HG03469 (cell line): ENCODE measurements around the gene AKAP3.

ENCODE experiments used
- ATAC-seq: cut with Tn5 transposase; IDR thresholded peaks from one replicate; pipeline ENCODE4 v1.9.1; 2021; ENCODE audit warnings: mild to moderate bottlenecking, moderate library complexity, moderate number of reproducible peaks; ENCODE audit not compliant: unreplicated experiment

Gene AKAP3

DNA sequence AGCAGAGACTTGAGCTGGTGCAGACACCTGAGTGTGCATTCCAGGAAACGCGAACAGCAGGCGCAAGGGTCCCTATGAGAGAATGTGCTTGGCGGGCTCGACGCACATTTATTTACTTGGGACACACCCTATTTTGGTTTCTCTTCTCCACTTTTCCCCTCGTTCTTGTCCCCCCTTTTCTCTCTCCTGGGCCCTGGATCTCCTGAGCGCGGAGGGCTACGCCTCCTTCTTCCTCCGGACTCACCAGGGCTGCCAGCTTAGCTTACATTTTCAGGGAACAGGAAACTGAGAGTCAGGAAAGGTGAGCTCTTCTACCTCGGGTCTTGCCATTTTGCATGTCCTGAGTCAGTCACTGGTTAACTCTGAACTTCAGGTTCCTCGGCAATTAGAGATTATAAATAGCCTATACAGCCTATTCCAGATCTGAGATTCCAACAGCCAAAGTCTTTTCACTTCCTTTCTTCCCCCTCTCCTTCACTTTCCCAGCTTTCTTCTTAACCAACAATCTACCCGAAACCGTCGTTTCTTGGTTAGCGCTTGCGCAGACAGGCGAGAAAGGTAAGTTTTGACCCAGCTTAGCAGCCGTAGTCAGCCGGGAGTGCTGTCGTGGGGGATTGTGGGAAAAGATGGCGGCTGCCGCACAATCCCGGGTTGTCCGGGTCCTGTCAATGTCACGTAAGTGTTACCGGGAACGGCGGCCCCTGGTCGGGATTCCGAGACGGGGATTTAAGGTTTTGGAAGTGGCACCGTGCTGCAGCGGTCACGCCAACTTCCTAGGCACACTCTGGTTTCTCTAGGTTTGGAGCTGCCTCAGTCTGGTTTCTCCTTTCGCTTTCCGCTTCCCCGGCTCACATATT lies at the start of gene AKAP3, which contains the start of gene NDUFA9:
AKAP3 (minus strand) TSS at position 551 of the 857 bp plus-strand sequence. CDS start 10,855 bp downstream, outside the sequence.
NDUFA9 (plus strand) TSS at position 614 of the 857 bp plus-strand sequence; CDS start at position 627, 13 bp downstream.
- ATAC-seq: peak; percentile 62

GRCh38 chr12:4690760-4691159 lies 41.9 kb upstream of the AKAP3 start:
- no peak for ATAC-seq

- no peak for ATAC-seq
Measured at GRCh38 chr12:4685317-4685716, 36.5 kb upstream of the AKAP3 start.

DNA sequence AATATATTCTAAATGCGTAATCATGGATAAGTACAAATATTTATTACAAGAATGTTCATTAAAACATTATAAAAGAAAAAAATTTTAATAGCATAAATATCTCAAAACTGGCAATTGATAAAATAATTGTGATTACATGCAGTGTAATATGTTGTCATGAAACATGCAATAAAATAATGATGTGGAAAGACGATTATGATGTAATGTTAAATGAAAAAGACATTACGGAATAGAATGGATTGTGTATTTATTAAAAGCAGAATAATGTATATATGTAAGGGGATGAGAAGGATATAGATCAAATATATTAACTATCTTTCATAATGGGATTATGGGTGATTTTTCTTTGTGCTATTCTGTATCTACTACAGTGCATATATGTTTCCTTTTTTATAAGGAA lies 32.9 kb upstream of the AKAP3 start:
- no peak for ATAC-seq

DNA sequence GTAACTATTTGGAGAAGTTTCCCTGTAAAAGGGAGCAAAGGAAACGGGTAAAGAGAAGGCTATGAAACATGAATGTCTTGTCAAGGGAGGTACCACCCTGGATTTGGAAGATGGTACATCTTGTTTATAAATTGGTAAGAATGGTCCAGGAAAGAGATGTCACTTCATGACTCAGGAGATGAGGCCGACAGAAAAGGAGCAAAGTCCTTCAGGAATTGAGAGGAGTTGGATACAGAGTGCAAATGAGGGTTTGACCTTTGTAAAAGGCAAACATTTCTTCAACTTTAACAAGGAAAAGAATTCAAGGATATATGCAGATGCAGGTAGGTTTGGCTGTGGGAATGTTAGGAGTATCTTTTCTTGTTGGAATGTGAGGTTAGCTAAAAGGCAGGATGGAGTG lies 30.9 kb upstream of the AKAP3 start:
- no peak for ATAC-seq

GRCh38 chr12:4665236-4665635 lies 16.4 kb upstream of the AKAP3 start:
- no peak for ATAC-seq

DNA sequence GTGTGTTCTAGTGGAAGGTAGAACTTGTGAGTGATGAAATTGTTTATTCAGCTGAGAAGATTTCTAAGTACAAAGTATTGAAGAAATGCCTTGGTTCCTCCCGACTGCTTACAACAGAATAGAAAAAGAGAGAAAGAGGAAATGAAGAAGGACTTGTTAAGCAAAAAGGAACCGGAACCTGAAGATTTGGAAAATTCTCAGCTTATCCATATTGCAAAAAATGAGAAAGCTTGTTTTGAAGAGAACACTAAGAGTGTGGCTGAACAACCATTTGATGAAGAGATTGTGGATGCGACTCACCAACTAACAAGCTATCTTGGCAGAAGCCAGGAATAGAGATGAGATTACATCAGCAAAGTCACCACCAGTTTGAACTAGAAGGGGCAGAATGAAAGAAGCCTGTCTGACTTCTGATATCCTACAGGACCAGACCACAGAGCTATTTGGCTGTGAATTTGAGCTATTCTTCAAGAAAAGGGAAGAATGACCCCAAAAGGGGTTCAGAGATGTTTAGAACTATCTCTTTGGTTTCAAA lies 15.2 kb upstream of the AKAP3 start:
- ATAC-seq: no peak

DNA sequence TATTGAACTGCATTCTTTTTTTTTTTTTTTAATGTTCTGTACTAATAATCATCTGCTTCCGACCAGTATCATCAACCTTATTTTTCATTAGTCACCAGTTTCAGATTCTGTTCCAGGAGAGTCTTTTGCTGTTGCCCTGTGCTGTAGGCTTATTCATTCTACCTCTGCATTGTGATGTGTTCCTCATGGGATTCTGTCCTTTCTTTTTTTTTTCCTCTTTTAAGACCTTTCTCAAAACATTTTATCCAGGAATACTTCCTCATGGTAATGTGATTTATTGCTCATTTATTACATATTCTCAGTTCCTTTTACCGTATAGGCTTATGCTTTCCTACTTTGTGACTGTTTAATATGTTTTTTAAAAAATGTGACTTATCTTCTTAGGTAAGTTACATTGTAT lies 4.8 kb upstream of the AKAP3 start:
- ATAC-seq: no peak

- no peak for ATAC-seq
Measured at GRCh38 chr12:4653257-4653656, 4.4 kb upstream of the AKAP3 start.

GRCh38 chr12:4649358-4649661 lies 459 bp upstream of the AKAP3 start:
- no peak for ATAC-seq

DNA sequence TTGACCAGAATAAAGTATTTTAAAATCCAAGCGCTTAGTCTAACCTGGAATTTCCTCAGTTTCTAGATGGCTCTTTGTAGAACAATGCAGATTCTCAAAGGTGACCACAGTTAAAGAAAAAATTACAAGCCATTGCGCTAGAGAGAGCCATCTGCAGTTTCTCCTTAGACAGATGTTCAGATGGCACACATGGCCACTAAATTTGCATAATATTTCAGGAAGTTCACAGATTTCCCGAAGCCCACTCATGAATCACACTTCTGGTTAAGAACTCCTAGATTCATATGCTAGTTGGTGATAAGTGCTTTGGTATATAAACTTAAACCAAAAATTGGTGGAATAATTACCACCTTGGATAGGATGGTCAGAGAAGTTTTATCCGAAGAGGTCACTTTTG lies 749 bp downstream of the AKAP3 start:
- no peak for ATAC-seq

- ATAC-seq: no peak
Measured at GRCh38 chr12:4645023-4645422, 3.8 kb downstream of the AKAP3 start.

- no peak for ATAC-seq
Measured at GRCh38 chr12:4643747-4644146, 5.1 kb downstream of the AKAP3 start.

- no peak for ATAC-seq
Measured at GRCh38 chr12:4630262-4630661, 18.6 kb downstream of the AKAP3 start.

GRCh38 chr12:4628406-4628805 lies 20.4 kb downstream of the AKAP3 start:
- ATAC-seq: no peak

DNA sequence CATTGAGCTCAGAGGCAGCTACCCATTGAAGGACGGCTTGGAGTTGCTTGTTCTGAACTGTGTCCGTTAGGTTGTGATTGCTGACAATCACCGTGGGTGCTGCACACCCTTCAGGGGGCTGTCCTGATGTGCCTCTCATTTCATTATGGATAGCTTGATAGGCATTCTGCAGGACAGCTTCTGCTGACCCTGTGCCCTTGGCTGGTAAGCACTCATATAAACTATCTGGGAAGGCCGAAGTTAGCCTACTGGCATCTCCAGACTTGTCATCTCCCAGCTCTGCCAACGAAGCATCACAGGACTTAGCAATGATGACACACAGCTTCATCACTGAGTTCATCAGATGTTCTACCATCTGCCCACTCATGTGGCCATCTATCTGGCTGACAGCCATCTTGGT lies 22.3 kb downstream of the AKAP3 start:
- no peak for ATAC-seq

- no peak for ATAC-seq
Measured at GRCh38 chr12:4621511-4621910, 27.3 kb downstream of the AKAP3 start.

DNA sequence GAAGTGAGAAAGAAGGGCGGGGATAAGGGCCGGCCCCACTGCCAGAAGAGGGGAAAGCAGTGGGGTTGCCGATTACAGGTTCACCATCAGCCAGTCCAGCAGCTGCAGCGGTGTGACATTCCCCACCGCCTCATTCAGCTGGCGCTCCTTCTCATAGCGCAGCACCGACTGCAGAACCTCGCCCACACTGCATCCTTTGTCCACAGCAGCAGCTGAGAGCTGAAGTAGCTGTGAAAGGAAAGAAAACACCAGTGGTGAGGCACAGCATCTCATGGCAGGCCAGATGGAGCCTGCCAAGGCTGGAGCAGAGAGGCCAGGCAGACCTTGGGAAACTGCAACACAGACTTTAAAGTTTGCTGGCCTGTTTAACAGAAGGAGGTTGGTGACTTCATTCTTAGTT lies 33.2 kb downstream of the AKAP3 start:
- ATAC-seq: no peak

DNA sequence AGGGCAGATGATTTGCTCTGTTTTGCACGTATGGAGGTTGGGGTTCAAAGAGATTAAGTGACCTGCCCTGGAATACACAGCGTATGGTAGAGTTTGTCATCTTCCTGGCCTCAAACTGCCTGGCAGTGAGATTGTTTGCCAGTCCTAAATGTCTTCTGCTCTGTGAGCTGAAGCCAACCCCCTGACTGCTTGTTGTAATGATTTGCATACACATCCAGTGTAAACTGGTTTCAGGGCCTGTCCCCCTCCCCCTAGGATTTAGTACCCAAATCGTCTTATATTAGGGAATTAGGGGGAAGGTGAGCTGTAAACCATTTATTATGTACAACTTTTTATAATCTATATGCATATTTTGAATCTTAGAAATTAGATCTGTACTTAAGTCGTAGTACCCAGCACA lies 38.4 kb downstream of the AKAP3 start:
- no peak for ATAC-seq

DNA sequence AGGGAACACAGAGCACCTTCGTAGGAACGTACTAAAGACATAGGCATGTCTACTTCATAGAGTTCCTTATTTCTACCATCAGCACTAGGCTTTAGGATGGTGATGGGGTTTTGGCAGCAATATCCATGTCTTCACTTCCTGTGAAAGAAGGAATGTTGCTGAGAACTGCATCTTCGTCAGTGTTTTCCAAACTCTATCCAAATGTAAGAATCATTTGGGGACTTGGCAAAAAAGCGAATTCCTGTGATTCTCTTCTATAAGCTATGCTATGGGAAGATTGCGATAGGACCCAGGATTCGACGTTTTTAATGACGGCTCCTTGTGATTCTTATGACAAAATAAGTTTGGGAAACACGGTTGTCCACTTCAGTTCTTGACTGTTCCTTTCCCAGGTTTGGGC lies 39.8 kb downstream of the AKAP3 start:
- ATAC-seq: no peak

DNA sequence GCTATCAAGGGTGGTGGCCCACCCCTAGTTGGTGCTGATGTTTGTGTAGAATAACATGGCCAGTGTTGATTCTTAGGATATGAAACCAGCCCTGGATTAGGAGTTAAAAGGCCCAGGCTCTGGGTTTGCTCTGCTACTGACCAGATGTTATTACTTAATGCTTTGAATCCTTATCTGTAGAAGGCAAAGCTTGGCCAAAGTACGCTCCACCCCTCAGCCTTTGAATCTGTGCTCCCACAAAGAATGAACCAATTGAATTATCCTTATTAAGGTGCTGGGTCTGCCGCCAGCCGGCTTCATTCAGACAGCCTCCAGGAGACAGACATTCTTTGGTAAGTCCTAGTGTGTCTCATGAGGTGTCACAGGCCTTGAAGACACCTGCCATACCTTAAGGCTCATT lies 41.8 kb downstream of the AKAP3 start:
- ATAC-seq: no peak

GRCh38 chr12:4604684-4605193 lies 44.1 kb downstream of the AKAP3 start:
- no peak for ATAC-seq
